Upper lobe of right lung (tissue), 1 donor: ENCODE measurements around the gene LMAN1L. TPM values are rescaled to one million over a fixed set of nuclear protein-coding genes. Genes with fewer than 3 reads are reported as not detected.
A peak's percentile ranks its signal among the peaks of the same experiment; 100 is the strongest.

Source experiments
- ATAC-seq: fragments of 200-7000 bp; cut with Tn5 transposase; one replicate; pipeline ENCODE4 v1.9.1; 2020; ENCODE audit warnings: mild to moderate bottlenecking, moderate library complexity
- DNase-seq: peaks from one replicate; pipeline ENCODE4 v3.0.0-alpha.2; 2020
- H3K27ac ChIP-seq: fragments of 200-600 bp; one replicate; pipeline ENCODE4 v1.8.0; 2022
- H3K27me3 ChIP-seq: fragments of 200-600 bp; one replicate; pipeline ENCODE4 v1.8.0; 2022; ENCODE audit warnings: mild to moderate bottlenecking
- H3K36me3 ChIP-seq: fragments of 200-600 bp; one replicate; pipeline ENCODE4 v1.8.0; 2022
- H3K4me1 ChIP-seq: fragments of 200-600 bp; one replicate; pipeline ENCODE4 v1.8.0; 2022
- H3K4me3 ChIP-seq: fragments of 200-600 bp; one replicate; pipeline ENCODE4 v1.8.0; 2022; ENCODE audit warnings: mild to moderate bottlenecking
- H3K9me3 ChIP-seq: fragments of 200-600 bp; one replicate; pipeline ENCODE4 v1.8.0; 2022
- CTCF ChIP-seq: fragments of 200-600 bp; IDR thresholded peaks from one replicate; pipeline ENCODE4 v1.8.0; 2022; ENCODE audit warnings: antibody characterized with exemption
- intact Hi-C: fragments of 100-400 bp; cut with DNase I; formaldehyde crosslinking; loops from one replicate; pipeline ENCODE4 v1.11.0; 2022
- total RNA-seq: library from RNA; stranded (reverse); fragmentation: NEBNext Ultra II Directional; extraction: Animal tissue kit (Norgen Biotek cat#: 25700); gene quantifications from one replicate; pipeline ENCODE4 v1.2.1, GENCODE V29; 2021
- donor health status: DM: no; HTN: yes; CAD: no; lungs with severe emphysema.

Gene LMAN1L
- total RNA-seq, 1 donor from 2014 or later = not detected

GRCh38 chr15:74809956-74810355 lies 2.7 kb upstream of the LMAN1L start:
- no peak for ATAC-seq
- Histone ChIP-seq H3K9me3 (no peaks in the 10 kb centered on the region), H3K27ac (no peak overlapping the region), H3K4me3 (no peak overlapping the region), H3K4me1 (no peaks in the 10 kb centered on the region), H3K36me3 (no peaks in the 10 kb centered on the region), H3K27me3 (no peaks in the 10 kb centered on the region)
- intact Hi-C loops = no loop called here
- no peak for DNase-seq
- no peak for TF ChIP-seq CTCF

GRCh38 chr15:74815121-74815934 lies 2.7 kb downstream of the LMAN1L start:
- no peak overlapping the region for H3K4me3 ChIP-seq
- ATAC-seq (peak; percentile 3), DNase-seq (no peak)
- H3K9me3 ChIP-seq = no peaks in the 10 kb centered on the region
- H3K4me1 ChIP-seq = no peaks in the 10 kb centered on the region
- intact Hi-C loops = no loop called here
- no peak for TF ChIP-seq CTCF
- no peaks in the 10 kb centered on the region for H3K27me3 ChIP-seq
- H3K36me3 ChIP-seq = no peaks in the 10 kb centered on the region
- H3K27ac ChIP-seq = no peak overlapping the region

- intact Hi-C loops = no loop called here
Measured at GRCh38 chr15:74815961-74816360, 3.3 kb downstream of the LMAN1L start.

GRCh38 chr15:74816624-74817369 lies 4.2 kb downstream of the LMAN1L start:
- intact Hi-C loops = no loop called here
- Histone ChIP-seq H3K36me3 (no peaks in the 10 kb centered on the region), H3K9me3 (no peaks in the 10 kb centered on the region), H3K27me3 (no peaks in the 10 kb centered on the region), H3K27ac (no peak overlapping the region), H3K4me3 (no peak overlapping the region), H3K4me1 (no peaks in the 10 kb centered on the region)
- no peak for ATAC-seq
- DNase-seq = no peak
- TF ChIP-seq CTCF = no peak

More at GRCh38 chr15:74815961-74816360, 3.3 kb downstream of the LMAN1L start:
- no peaks in the 10 kb centered on the region for H3K9me3 ChIP-seq
- H3K27me3 ChIP-seq = no peaks in the 10 kb centered on the region
- H3K4me1 ChIP-seq = no peaks in the 10 kb centered on the region
- H3K4me3 ChIP-seq = no peak overlapping the region
- no peak for ATAC-seq
- H3K27ac ChIP-seq = no peak overlapping the region
- no peak for TF ChIP-seq CTCF
- no peak for DNase-seq
- H3K36me3 ChIP-seq = no peaks in the 10 kb centered on the region

GRCh38 chr15:74817370-74817737 lies 4.7 kb downstream of the LMAN1L start:
- ATAC-seq (no peak), DNase-seq (no peak)
- TF ChIP-seq CTCF = no peak
- H3K36me3 ChIP-seq = no peaks in the 10 kb centered on the region
- intact Hi-C loops = no loop called here
- H3K27me3 ChIP-seq = no peaks in the 10 kb centered on the region
- no peaks in the 10 kb centered on the region for H3K4me1 ChIP-seq
- H3K9me3 ChIP-seq = no peaks in the 10 kb centered on the region
- no peak overlapping the region for H3K27ac ChIP-seq
- H3K4me3 ChIP-seq = no peak overlapping the region
